ENCODE data around the gene RRP8. TPM values are rescaled to one million over a fixed set of nuclear protein-coding genes. Genes with fewer than 3 reads are reported as not detected.

Gene RRP8
- total and polyA plus RNA-seq, 2 of the 8 experiments (the other 6 are each of a cell fraction or from before 2014, with no cell fraction given), result 4.2 to 14.9 TPM

- Histone ChIP-seq H2BK5ac (ENCODE audit: low read depth, low read length) (no peak overlapping the region), H4K8ac (ENCODE audit: extremely low read depth, insufficient read depth, low read length) (no peak overlapping the region; the same call in 1 of the 2 replicates), H3K79me2 (ENCODE audit: control insufficient read depth in 1 of 2, insufficient read depth in 2 of 2, low read length in 2 of 2) (no peaks in the 10 kb centered on the region), H2AK5ac (ENCODE audit: low read depth, low read length) (no peak overlapping the region), H3K9me3 (ENCODE audit: insufficient read depth in 2 of 2, low read depth in 1 of 2, low read length in 1 of 2) (no peaks in the 10 kb centered on the region), H2BK20ac (ENCODE audit: low read length) (no peak overlapping the region), H3K79me1 (ENCODE audit: low read depth, low read length) (no peaks in the 10 kb centered on the region), H2BK120ac (replicated peaks; ENCODE audit: low read depth, low read length) (no peak overlapping the region), H2BK15ac (ENCODE audit: low read length) (no peak overlapping the region), H3K18ac (ENCODE audit: extremely low read depth, low read length) (no peak overlapping the region), H3K9ac (replicated peaks in 1 of 4; ENCODE audit: extremely low read depth in 1 of 4, low read depth in 3 of 4, low read length in 3 of 4) (no peak overlapping the region), H3K4ac (replicated peaks; ENCODE audit: insufficient read length, low read depth, low read length) (no peak overlapping the region), H3K23me2 (ENCODE audit: low read depth, low read length) (no peaks in the 10 kb centered on the region; the same call in 1 of the 2 replicates), H2AFZ (ENCODE audit: low read length) (no peak overlapping the region), H4K5ac (ENCODE audit: insufficient read length, low read depth, low read length) (no peak overlapping the region), H3K23ac (ENCODE audit: insufficient read length) (no peak overlapping the region), H3K4me2 (ENCODE audit: insufficient read depth in 1 of 2, low read depth in 2 of 2, low read length in 2 of 2) (no peak overlapping the region), H3K4me1 (replicated peaks in 1 of 4; ENCODE audit: control insufficient read depth in 3 of 4, insufficient read depth in 4 of 4, low read length in 3 of 4) (no peaks in the 10 kb centered on the region), H4K20me1 (replicated peaks in 1 of 2; ENCODE audit: control insufficient read depth in 1 of 2, insufficient read depth in 2 of 2, low read length in 2 of 2) (no peaks in the 10 kb centered on the region), H3K27ac (ENCODE audit: low read depth, low read length) (no peak overlapping the region), H3K56ac (replicated peaks; ENCODE audit: insufficient read length, low read depth, low read length) (no peak overlapping the region), H2BK12ac (ENCODE audit: low read depth, low read length) (no peak overlapping the region), H3K4me3 (ENCODE audit: extremely low read depth in 1 of 4, insufficient read depth in 2 of 4, low read depth in 3 of 4, low read length in 4 of 4) (no peak overlapping the region), H3K36me3 (ENCODE audit: control insufficient read depth in 2 of 4, insufficient read depth in 4 of 4, low read length in 3 of 4) (no peaks in the 10 kb centered on the region), H4K91ac (replicated peaks; ENCODE audit: insufficient read length, low read length) (no peak overlapping the region), H3K14ac (ENCODE audit: insufficient read length) (no peak overlapping the region), H3K27me3 (replicated peaks in 1 of 4; ENCODE audit: control insufficient read depth in 3 of 4, extremely low read depth in 1 of 4, insufficient read depth in 3 of 4, low read length in 3 of 4) (no peaks in the 10 kb centered on the region)
- DNase-seq (ENCODE audit: low read depth in 1 of 2, low spot score in 2 of 2) (peak in 1 of 2 experiments; percentile 28), FAIRE-seq (no peak)
- POLR2A ChIA-PET (ENCODE audit: partially characterized antibody), result interaction anchor here (1.4 kb wide), 1 partner anchor 16 kb away, joined by 3 read pairs; no protein-coding TSS in a partner anchor
- CTCF ChIA-PET (ENCODE audit: partially characterized antibody), result interaction anchor here (0.6 to 4.9 kb wide), 5 partner anchors 8 to 134 kb away, joined by 3 to 32 read pairs (median 5); partner anchors contain the start of gene TAF10
- WGBS, 2 experiments (ENCODE audit: extremely low coverage in 1 of 2, insufficient coverage in 1 of 2, insufficient read length in 1 of 2, insufficient replicate concordance in 2 of 2, low coverage in 1 of 2, low lambda C conversion rate in 2 of 2, missing lambda C conversion rate in 1 of 2), result 100% methylated on average over 1 of the region's 1 CpG; no CpG with 5 or more reads in 1 of the 2 experiments
- TF ChIP-seq KDM5A (IDR thresholded peaks at IDR 0.05; ENCODE audit: low read length) (no peak), E2F6 (IDR thresholded peaks at IDR 0.05) (no peak), SP1 (IDR thresholded peaks at IDR 0.05; ENCODE audit: low read depth, low read length) (no peak), USF2 (IDR thresholded peaks at IDR 0.05; ENCODE audit: low read length) (no peak)
Measured at GRCh38 chr11:6578134-6578533, 25.3 kb downstream of the RRP8 start.
